SK-N-SH treated with all-trans-retinoic acid at 6 μM for 48 hours (cell line): ENCODE measurements around the gene ENDOG.

Experiments
- ATAC-seq: fragments of 200-7000 bp; cut with Tn5 transposase; 3 replicates; pipeline ENCODE4 v1.9.1; 2020; ENCODE audit warnings: mild to moderate bottlenecking, moderate library complexity
- ARNTL ChIP-seq: fragments of 450-650 bp; formaldehyde crosslinking; IDR thresholded peaks from 2 replicates; pipeline ENCODE4 v1.5.0; 2020; ENCODE audit warnings: low read depth, mild to moderate bottlenecking, moderate library complexity, borderline replicate concordance
- BACH2 ChIP-seq: fragments of 250-450 bp; sonication (Bioruptor Pico); IDR thresholded peaks from 2 replicates; pipeline ENCODE4 v1.9.0; 2021; ENCODE audit warnings: mild to moderate bottlenecking, borderline replicate concordance
- CSDC2 ChIP-seq: fragments of 250-450 bp; sonication (Bioruptor Pico); IDR thresholded peaks from 2 replicates; pipeline ENCODE4 v1.5.0; 2020; ENCODE audit warnings: mild to moderate bottlenecking, moderate library complexity
- GLIS3 ChIP-seq: fragments of 250-450 bp; sonication (Bioruptor Pico); IDR thresholded peaks from 2 replicates; pipeline ENCODE4 v1.5.0; 2020; ENCODE audit warnings: mild to moderate bottlenecking, moderate library complexity
- ISL1 ChIP-seq: fragments of 250-450 bp; sonication (Bioruptor Pico); IDR thresholded peaks from 2 replicates; pipeline ENCODE4 v2.1.2; 2022; ENCODE audit warnings: mild to moderate bottlenecking, moderate library complexity
- OSR1 ChIP-seq: fragments of 250-450 bp; sonication (Bioruptor Pico); IDR thresholded peaks from 2 replicates; pipeline ENCODE4 v1.8.0; 2022; ENCODE audit warnings: moderate library complexity, mild to moderate bottlenecking, inconsistent platforms
- PPARA ChIP-seq: fragments of 250-450 bp; sonication (Bioruptor Pico); IDR thresholded peaks from 2 replicates; pipeline ENCODE4 v1.5.0; 2020; ENCODE audit warnings: mild to moderate bottlenecking, borderline replicate concordance
- RARB ChIP-seq: fragments of 250-450 bp; sonication (Bioruptor Pico); IDR thresholded peaks from 2 replicates; pipeline ENCODE4 v1.8.0; 2021; ENCODE audit warnings: mild to moderate bottlenecking, moderate library complexity
- SNAI2 ChIP-seq: fragments of 250-450 bp; sonication (Bioruptor Pico); IDR thresholded peaks from 2 replicates; pipeline ENCODE4 v1.5.0; 2020; ENCODE audit warnings: mild to moderate bottlenecking, moderate library complexity
- TCF4 ChIP-seq: fragments of 250-450 bp; sonication (Bioruptor Pico); IDR thresholded peaks from 2 replicates; pipeline ENCODE4 v1.8.0; 2021; ENCODE audit warnings: mild to moderate bottlenecking, moderate library complexity, borderline replicate concordance
- TOX ChIP-seq: fragments of 250-450 bp; sonication (Bioruptor Pico); IDR thresholded peaks from 2 replicates; pipeline ENCODE4 v1.8.0; 2021; ENCODE audit warnings: mild to moderate bottlenecking, moderate library complexity, borderline replicate concordance
- ZC3H10 ChIP-seq: fragments of 250-450 bp; sonication (Bioruptor Pico); IDR thresholded peaks from 2 replicates; pipeline ENCODE4 v1.5.1; 2021; ENCODE audit warnings: mild to moderate bottlenecking, moderate library complexity
- ZFP3 ChIP-seq: fragments of 250-450 bp; sonication (Bioruptor Pico); IDR thresholded peaks from 2 replicates; pipeline ENCODE4 v1.5.0; 2020; ENCODE audit warnings: mild to moderate bottlenecking, moderate library complexity
- ZFP30 ChIP-seq: fragments of 450-650 bp; formaldehyde crosslinking; IDR thresholded peaks from 2 replicates; pipeline ENCODE4 v1.5.0; 2022; ENCODE audit warnings: mild to moderate bottlenecking, moderate library complexity
- ZNF565 ChIP-seq: fragments of 450-650 bp; formaldehyde crosslinking; conservative IDR thresholded peaks from 2 replicates; pipeline ENCODE4 v1.5.0; 2020; ENCODE audit warnings: low read depth, mild to moderate bottlenecking, moderate library complexity
- ZNF70 ChIP-seq: fragments of 450-650 bp; formaldehyde crosslinking; IDR thresholded peaks from 2 replicates; pipeline ENCODE4 v1.5.0; 2020; ENCODE audit warnings: mild to moderate bottlenecking, moderate library complexity
- ZNF8 ChIP-seq: fragments of 450-650 bp; formaldehyde crosslinking; IDR thresholded peaks from 2 replicates; pipeline ENCODE4 v1.5.0; 2020; ENCODE audit warnings: mild to moderate bottlenecking, moderate library complexity
- TF ChIP-seq, protein P1 (sequence below): fragments of 250-450 bp; sonication (Bioruptor Pico); IDR thresholded peaks from 2 replicates; pipeline ENCODE4 v1.5.0; 2020; ENCODE audit warnings: mild to moderate bottlenecking, moderate library complexity
- TF ChIP-seq, protein P2 (sequence below): fragments of 250-450 bp; sonication (Bioruptor Pico); IDR thresholded peaks from 2 replicates; pipeline ENCODE4 v1.8.0; 2021; ENCODE audit warnings: low read depth, mild to moderate bottlenecking, moderate library complexity, borderline replicate concordance
- TF ChIP-seq, protein P3 (sequence below): fragments of 250-450 bp; sonication (Bioruptor Pico); IDR thresholded peaks from 2 replicates; pipeline ENCODE4 v1.8.0; 2020; ENCODE audit warnings: mild to moderate bottlenecking, moderate library complexity, borderline replicate concordance
- TF ChIP-seq, protein P4 (sequence below): fragments of 250-450 bp; sonication (Bioruptor Pico); IDR thresholded peaks from 2 replicates; pipeline ENCODE4 v1.5.1; 2021; ENCODE audit warnings: mild to moderate bottlenecking, moderate library complexity

Gene ENDOG

DNA sequence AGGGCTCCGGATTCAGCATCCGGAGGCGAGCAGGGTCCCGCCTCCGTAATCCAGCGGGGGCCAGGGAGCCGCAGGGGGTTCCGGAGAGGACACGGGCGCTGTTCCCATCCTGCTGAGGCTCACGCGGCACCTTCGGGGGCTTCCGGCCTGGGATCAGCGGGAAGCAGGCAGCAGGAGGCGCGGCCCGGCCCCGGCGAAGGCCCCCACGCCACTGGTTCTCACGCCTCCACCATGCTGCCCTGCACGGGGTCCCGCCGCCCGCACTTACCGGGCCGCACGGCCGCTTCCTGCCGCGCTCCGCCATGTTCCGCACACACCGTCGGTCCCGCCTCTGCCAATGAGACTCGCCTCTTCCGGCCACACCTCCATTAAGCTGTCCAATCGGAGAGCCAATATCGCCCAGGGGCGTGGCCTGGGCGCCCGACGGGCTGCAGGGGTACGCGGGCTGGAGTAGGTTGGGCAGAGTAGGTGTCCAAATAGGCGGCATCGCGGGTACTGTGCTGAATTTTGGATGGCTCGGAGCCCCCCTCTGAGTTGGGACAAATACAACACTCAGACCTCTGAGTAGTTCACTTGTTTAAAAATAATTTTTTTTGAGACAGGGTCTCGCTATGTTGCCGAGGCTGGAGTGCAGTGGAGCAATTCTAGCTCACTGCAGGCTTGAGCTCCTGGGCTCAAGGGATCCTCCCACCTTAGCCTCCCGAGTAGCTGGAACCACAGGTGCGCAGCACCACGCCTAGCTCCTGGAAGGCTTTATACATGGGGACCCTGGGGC, 11.4 kb downstream of the ENDOG start, which contains the start of gene SPOUT1:
Gene SPOUT1, minus strand, starts transcription at position 318 of the 775 bp plus-strand sequence. Its CDS starts 14 bp downstream, at position 304.
- peak; percentile 98 for ATAC-seq
- no peak for TF ChIP-seq ZNF8 (CRISPR knock-in tag)
- TF ChIP-seq, protein P1, sequence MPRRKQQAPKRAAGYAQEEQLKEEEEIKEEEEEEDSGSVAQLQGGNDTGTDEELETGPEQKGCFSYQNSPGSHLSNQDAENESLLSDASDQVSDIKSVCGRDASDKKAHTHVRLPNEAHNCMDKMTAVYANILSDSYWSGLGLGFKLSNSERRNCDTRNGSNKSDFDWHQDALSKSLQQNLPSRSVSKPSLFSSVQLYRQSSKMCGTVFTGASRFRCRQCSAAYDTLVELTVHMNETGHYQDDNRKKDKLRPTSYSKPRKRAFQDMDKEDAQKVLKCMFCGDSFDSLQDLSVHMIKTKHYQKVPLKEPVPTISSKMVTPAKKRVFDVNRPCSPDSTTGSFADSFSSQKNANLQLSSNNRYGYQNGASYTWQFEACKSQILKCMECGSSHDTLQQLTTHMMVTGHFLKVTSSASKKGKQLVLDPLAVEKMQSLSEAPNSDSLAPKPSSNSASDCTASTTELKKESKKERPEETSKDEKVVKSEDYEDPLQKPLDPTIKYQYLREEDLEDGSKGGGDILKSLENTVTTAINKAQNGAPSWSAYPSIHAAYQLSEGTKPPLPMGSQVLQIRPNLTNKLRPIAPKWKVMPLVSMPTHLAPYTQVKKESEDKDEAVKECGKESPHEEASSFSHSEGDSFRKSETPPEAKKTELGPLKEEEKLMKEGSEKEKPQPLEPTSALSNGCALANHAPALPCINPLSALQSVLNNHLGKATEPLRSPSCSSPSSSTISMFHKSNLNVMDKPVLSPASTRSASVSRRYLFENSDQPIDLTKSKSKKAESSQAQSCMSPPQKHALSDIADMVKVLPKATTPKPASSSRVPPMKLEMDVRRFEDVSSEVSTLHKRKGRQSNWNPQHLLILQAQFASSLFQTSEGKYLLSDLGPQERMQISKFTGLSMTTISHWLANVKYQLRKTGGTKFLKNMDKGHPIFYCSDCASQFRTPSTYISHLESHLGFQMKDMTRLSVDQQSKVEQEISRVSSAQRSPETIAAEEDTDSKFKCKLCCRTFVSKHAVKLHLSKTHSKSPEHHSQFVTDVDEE (CRISPR knock-in tag), result no peak; the same call in 1 of the 2 replicates
- TF ChIP-seq BACH2 (CRISPR knock-in tag), result no peak
- TF ChIP-seq TCF4 (CRISPR knock-in tag), result no peak
- TF ChIP-seq ARNTL, result no peak
- TF ChIP-seq SNAI2 (CRISPR knock-in tag), result no peak
- TF ChIP-seq ZNF565 (CRISPR knock-in tag), result no peak
- TF ChIP-seq RARB (CRISPR knock-in tag), result no peak
- TF ChIP-seq ZFP30, result no peak
- TF ChIP-seq ISL1 (CRISPR knock-in tag), result no peak
- TF ChIP-seq GLIS3 (CRISPR knock-in tag), result no peak
- TF ChIP-seq, protein P2, sequence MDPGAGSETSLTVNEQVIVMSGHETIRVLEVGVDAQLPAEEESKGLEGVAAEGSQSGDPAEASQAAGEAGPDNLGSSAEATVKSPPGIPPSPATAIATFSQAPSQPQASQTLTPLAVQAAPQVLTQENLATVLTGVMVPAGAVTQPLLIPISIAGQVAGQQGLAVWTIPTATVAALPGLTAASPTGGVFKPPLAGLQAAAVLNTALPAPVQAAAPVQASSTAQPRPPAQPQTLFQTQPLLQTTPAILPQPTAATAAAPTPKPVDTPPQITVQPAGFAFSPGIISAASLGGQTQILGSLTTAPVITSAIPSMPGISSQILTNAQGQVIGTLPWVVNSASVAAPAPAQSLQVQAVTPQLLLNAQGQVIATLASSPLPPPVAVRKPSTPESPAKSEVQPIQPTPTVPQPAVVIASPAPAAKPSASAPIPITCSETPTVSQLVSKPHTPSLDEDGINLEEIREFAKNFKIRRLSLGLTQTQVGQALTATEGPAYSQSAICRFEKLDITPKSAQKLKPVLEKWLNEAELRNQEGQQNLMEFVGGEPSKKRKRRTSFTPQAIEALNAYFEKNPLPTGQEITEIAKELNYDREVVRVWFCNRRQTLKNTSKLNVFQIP (CRISPR knock-in tag), result no peak

DNA sequence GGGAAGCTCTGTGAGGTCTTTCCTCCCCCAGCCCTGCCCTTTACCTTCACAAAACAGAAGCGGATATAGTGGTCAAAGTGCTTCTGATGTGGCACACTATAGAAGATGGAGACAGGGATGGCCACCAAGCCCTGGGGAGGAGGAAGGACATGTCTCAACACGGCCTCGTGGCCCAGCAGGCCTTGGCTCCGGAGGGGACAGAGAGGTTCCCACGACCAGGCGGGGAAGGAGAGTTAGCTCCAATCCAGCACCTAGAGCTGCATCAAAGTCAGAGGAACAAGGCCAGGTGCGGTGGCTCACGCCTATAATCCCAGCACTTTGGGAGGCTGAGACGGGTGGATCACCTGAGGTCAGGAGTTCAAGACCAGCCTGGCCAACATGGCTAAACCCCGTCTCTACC, 15.4 kb downstream of the ENDOG start:
- no peak for ATAC-seq
- TF ChIP-seq GLIS3 (CRISPR knock-in tag) (no peak), TOX (CRISPR knock-in tag) (no peak), CSDC2 (CRISPR knock-in tag) (no peak), ARNTL (no peak), RARB (CRISPR knock-in tag) (no peak), ZFP3 (no peak), TCF4 (CRISPR knock-in tag) (no peak), ZNF8 (CRISPR knock-in tag) (no peak), ZC3H10 (CRISPR knock-in tag) (no peak), PPARA (CRISPR knock-in tag) (no peak), ZFP30 (no peak), OSR1 (no peak), BACH2 (CRISPR knock-in tag) (no peak), SNAI2 (CRISPR knock-in tag) (no peak), ZNF70 (CRISPR knock-in tag) (no peak)
- TF ChIP-seq, protein P3, sequence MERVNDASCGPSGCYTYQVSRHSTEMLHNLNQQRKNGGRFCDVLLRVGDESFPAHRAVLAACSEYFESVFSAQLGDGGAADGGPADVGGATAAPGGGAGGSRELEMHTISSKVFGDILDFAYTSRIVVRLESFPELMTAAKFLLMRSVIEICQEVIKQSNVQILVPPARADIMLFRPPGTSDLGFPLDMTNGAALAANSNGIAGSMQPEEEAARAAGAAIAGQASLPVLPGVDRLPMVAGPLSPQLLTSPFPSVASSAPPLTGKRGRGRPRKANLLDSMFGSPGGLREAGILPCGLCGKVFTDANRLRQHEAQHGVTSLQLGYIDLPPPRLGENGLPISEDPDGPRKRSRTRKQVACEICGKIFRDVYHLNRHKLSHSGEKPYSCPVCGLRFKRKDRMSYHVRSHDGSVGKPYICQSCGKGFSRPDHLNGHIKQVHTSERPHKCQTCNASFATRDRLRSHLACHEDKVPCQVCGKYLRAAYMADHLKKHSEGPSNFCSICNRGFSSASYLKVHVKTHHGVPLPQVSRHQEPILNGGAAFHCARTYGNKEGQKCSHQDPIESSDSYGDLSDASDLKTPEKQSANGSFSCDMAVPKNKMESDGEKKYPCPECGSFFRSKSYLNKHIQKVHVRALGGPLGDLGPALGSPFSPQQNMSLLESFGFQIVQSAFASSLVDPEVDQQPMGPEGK (CRISPR knock-in tag), result no peak
- TF ChIP-seq, protein P1 (CRISPR knock-in tag), result no peak
- TF ChIP-seq, protein P4, sequence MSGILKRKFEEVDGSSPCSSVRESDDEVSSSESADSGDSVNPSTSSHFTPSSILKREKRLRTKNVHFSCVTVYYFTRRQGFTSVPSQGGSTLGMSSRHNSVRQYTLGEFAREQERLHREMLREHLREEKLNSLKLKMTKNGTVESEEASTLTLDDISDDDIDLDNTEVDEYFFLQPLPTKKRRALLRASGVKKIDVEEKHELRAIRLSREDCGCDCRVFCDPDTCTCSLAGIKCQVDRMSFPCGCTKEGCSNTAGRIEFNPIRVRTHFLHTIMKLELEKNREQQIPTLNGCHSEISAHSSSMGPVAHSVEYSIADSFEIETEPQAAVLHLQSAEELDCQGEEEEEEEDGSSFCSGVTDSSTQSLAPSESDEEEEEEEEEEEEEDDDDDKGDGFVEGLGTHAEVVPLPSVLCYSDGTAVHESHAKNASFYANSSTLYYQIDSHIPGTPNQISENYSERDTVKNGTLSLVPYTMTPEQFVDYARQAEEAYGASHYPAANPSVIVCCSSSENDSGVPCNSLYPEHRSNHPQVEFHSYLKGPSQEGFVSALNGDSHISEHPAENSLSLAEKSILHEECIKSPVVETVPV, result no peak
- TF ChIP-seq, protein P2 (CRISPR knock-in tag), result no peak
